Umbilical cord (tissue), 2 donors: Measurements from ENCODE around the gene MOV10L1. TPM values are rescaled to one million over a fixed set of nuclear protein-coding genes. Genes with fewer than 3 reads are reported as not detected.

Experiments
- DNase-seq: peaks from one replicate; pipeline ENCODE4 v3.0.0-alpha.2; 2015; ENCODE audit warnings: low spot score
- total RNA-seq: library from RNA; depleted of rRNA; stranded (reverse); fragments of >200 nt; gene quantifications from one replicate; pipeline ENCODE4 v1.2.3, GENCODE V29; 2014; ENCODE audit warnings: low replicate concordance; ENCODE audit not compliant: insufficient read depth

MOV10L1 gene
- total RNA-seq: 4.8 TPM

GRCh38 chr22:50089682-50090411 lies at the start of gene MOV10L1:
Gene MOV10L1 (plus strand): TSS chr22:50090006. CDS start chr22:50090089, 83 bp downstream.
- DNase-seq: peak; percentile 43

- no peak for DNase-seq
These were observed 49.1 kb upstream of the MOV10L1 start for GRCh38 chr22:50040717-50041116.

- DNase-seq: no peak
These were observed 48.3 kb upstream of the MOV10L1 start for GRCh38 chr22:50041361-50042065.

DNA sequence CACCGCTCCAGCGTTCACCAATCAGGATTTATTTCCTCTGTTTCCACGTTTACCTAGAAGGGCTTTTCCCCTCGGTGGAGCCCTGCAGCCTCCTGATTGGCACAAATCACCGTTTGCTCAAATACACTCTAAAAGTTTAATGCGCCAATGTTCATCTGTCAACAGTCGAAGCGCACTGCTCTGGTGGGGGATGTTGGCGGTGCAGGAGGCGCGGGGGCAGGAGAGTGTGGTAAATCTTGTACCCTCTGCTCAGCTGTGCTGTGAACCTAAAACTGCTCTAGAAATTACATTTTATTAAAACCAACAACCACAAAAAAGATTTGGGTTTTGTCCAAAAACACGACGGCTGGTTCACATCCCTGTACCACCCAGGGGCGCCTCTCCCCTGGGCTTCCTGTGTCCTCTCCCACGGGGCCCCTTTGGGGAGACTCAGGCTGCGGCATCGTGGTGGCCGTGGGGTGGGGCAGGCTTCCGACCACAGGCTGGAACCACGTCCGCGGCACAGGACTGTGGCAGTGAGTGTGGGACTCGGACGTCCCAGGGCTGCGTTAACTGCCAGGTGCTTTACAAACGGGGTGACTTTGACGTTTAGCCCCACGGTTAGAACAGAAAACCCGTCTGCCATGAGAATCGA lies 45.2 kb upstream of the MOV10L1 start:
- DNase-seq: no peak

GRCh38 chr22:50045211-50046018 lies 44.4 kb upstream of the MOV10L1 start:
- DNase-seq: no peak

GRCh38 chr22:50046019-50046415 lies 43.8 kb upstream of the MOV10L1 start:
- no peak for DNase-seq

DNA sequence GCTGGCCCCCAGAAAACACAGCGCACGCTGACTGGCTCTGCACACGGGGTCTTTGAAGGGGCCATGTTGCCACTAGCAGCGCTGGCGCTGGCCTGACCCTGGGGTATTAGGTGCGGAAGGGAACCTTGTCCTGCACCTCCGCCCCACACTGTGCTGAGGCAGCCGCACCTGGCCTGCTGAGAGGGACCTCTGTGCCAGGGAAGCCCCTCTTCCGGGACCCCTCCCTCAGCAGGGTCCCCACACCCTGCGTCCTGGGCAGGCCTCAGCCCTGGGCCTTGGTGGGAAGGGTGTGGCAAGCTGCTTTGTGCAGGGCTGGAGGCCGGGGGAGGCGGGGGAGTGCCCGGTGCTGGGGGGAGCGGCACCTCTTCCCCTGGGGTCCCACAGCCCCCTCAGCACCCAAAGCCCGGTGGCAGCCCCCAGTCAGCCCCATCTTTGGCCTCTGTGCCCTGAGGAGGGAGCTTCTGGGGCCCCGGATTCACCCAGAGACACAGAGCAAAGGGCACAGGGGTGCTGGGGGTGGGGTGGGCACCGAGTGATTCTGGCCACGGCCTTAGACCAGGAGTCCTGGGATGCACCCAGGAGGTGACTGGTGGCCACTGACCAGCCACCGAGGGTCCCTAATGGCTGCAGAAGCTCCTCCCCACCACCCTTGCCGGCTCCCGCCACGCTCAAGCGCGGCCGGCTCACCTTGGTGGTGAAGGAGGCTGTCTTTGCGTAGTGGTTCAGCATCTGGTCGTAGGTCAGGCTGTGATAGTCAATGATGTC lies 43.1 kb upstream of the MOV10L1 start:
- no peak for DNase-seq

DNA sequence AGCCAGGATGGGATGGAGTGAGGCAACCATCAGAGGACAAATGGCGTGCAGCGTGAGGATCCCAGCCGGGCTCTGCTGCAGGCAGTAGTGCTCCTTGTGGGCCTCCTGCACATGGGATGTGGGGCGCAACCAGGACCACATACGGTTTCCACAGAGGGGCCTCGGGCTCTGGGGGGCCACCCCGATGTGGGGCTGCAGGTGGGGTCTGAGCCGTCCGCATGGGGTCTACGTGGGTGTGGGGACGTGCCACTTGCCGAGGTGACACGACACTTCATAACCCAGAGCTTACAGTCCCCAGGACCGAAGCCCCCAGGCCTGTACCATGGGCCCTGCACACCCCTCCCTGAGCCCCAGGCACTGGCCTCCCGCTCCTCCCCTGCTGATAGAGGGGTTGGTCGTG lies 42.5 kb upstream of the MOV10L1 start:
- no peak for DNase-seq

DNA sequence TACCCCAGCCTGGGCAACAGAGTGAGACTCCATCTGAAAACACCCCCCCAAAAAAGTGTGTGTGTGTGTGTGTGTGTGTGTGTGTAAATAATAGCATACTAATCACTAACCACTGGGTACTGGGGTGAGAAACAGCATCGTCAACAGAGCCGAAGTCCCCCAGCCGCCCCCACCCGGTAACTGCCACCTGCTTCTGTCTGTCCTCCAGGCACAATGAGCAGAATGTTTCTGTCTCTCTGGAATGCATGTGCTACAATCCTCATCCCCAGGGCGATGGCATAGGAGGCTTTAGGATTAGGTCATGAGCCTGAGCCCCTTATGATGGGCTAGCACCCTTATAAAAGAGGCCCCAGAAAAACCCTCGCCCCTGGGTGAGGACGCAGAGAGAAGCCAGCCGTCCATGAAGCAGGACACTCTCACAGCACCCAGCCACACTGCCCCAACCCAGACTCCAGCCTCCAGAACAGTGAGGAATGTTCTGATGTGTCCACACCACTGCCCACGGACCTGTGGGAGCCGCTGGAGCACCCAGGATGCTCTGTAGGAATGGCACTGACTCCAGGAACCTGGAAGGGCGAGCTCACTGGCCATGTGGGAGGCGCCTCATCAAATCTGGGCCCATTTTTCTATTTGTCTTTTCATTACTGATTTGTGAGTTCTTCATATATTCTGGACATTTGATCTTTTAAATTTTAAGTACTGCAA lies 41.6 kb upstream of the MOV10L1 start:
- no peak for DNase-seq

DNA sequence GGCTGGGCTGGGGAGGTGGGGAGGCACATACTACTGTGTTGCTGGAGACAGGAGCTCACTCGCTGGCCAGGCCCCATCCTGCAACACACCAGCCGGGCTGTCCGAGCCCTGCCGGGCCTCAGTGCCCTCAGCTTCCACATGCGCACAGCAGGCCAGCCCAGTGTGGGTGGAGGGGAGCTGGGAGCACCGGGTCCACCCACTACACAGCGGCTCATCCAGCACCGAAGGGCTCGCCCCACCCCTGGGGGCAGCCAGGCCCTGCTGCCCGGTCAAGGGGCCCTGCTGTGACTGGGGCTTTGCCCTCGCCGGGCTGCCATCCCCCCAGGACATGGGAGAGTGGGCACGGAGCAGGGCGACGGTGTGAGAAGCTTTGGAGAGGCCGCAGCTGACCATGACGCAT lies 41.0 kb upstream of the MOV10L1 start:
- DNase-seq: no peak

DNA sequence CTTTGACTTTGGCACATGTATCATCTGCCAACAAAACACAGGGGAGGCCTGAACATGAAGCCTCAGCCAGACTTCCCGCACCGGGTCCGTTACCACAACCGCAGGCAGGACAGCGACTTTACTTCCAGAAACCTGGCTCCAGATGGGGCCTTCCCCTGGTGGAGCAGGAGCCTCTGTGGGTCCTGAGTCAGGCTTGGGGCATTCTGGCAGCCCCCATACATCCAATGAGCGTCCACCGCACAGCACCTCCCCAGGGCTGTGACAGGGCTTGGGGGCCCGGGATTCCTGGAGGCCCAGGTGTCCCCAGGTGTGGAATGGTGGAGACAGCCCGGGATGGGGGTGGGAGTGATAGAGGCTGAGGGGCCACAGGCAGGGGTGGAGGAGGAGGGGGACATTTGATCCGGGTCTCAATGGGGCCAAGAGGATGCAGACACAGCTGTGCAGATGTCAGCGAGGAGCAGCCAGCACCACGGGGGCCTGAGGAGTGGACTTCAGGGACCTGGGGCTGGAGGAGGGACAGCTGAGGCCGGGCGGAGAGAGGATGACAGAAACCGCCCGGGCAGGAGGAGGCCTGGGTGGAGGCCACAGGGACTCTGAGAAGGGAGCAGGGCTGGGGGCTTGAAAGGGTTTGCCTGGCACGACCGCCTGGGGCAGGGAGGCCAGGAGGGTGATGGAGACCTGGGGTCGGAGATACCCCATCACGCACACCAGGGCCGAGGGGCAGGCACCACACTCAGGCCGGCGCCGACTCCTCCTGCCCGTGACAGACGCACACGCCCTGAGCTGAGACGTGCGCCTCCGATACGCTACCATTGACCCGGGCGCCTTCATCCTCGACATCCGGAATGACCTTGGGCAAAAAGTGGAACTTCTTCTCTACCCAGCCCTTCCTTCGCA lies 40.3 kb upstream of the MOV10L1 start:
- no peak for DNase-seq

DNA sequence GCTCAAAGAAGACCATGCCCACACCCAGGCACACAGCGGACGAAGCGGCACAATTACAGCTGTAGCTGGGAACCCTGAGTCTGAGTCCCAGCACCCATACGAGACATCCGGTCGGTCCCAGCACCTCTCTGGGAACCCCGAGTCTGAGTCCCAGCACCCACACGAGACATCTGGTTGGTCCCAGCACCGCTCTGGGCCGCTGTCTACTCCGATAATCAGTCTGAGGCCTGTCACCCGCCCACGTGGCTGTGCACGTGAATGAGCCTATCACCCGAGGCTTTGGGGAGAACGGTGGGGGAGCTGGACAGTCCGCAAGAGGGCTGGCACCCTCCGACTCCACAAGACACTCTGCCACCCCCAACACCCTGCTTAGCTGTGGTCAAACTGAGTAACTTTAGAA lies 37.9 kb upstream of the MOV10L1 start:
- DNase-seq: no peak

DNA sequence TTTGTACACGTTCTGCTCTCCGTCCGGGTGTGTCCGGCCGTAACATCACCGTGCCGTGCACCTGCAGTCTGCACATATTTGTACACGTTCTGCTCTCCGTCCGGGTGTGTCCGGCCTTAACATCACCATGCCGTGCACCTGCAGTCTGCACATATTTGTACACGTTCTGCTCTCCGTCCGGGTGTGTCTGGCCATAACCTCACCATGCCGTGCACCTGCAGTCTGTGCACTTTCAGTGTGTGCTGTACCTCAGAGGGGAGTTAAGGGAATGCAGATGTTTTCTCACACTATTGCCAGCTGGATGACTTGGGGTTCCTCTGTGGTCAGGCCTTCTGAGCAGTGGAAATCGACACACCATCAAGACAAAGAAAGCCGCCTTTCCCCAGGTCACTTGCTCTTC lies 35.9 kb upstream of the MOV10L1 start:
- no peak for DNase-seq

GRCh38 chr22:50056214-50056972 lies 33.4 kb upstream of the MOV10L1 start:
- DNase-seq: no peak

DNA sequence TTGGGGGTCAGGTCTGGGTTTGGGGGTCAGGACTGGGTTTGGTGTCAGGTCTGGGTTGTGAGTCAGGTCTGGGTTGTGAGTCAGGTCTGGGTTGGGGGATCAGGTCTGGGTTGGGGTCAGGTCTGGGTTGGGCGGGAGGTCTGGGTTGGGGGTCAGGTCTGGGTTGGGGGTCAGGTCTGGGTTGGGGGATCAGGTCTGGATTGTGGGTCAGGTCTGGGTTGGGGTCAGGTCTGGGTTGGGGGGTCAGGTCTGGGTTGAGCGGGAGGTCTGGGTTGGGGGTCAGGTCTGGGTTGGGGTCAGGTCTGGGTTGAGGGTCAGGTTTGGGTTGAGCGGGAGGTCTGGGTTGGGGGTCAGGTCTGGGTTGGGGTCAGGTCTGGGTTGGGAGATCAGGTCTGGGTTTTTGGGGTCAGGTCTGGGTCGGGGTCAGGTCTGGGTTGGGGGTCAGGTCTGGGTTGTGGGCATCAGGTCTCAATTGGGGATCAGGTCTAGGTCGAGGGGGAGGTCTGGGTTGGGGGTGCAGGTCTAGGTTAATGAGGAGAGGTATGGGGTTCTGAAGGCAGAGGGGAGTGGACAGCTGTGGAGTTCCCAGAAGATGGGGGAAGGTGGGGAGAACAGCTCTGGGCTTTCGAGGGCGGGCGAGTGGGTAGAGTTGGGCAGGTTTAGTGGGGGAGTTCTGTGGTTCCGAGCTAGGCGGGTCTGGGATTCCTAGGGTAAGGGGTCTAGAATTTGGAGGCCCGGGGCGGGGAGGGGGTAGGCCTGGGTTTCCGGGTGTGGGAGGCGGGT lies 32.3 kb upstream of the MOV10L1 start:
- no peak for DNase-seq

- DNase-seq: no peak
These were observed 31.5 kb upstream of the MOV10L1 start, which contains the start of gene TTLL8 for GRCh38 chr22:50058061-50058905. Gene TTLL8 (minus strand): TSS chr22:50058298.
